ENCODE measurements around the gene REV1. TPM values are rescaled to one million over a fixed set of nuclear protein-coding genes. Genes with fewer than 3 reads are reported as not detected.
A peak's percentile ranks its signal among the peaks of the same experiment; 100 is the strongest.

The REV1 gene
- total and polyA plus RNA-seq, 9 of the 15 experiments (the other 6 are each of a cell fraction or from before 2014, with no cell fraction given), result 12.8 to 54.4 (median 29.6) TPM

GRCh38 chr2:99485411-99485810, 4.4 kb downstream of the REV1 start (continued):
- TF ChIP-seq MLLT1 (IDR thresholded peaks at IDR 0.05) (no peak), PHB2 (IDR thresholded peaks at IDR 0.05; ENCODE audit: low read depth) (no peak), CCNT2 (IDR thresholded peaks at IDR 0.05; ENCODE audit: borderline replicate concordance, extremely low read depth, insufficient read length, low read depth, low read length) (no peak), TCF7L2 (IDR thresholded peaks at IDR 0.05; ENCODE audit: low read depth, low read length) (peak; percentile 58; the same call in 1 of the 2 replicates), NFXL1 (CRISPR knock-in tag; IDR thresholded peaks at IDR 0.05) (no peak), ZSCAN29 (IDR thresholded peaks at IDR 0.05) (no peak), SIN3A (IDR thresholded peaks at IDR 0.05; ENCODE audit: borderline replicate concordance in 2 of 2, control insufficient read depth in 1 of 2, low read depth in 2 of 2, low read length in 2 of 2) (no peak), PML (IDR thresholded peaks at IDR 0.05; ENCODE audit: low read length) (no peak), RBM39 (optimal IDR thresholded peaks at IDR 0.05; ENCODE audit: low read depth, low read length) (no peak), FOXM1 (IDR thresholded peaks at IDR 0.05; ENCODE audit: low read depth) (no peak), FOXM1 (CRISPR knock-in tag; IDR thresholded peaks at IDR 0.05; ENCODE audit: low read depth) (no peak), KDM2B (CRISPR knock-in tag; IDR thresholded peaks at IDR 0.05) (no peak), ZBTB9 (CRISPR knock-in tag; IDR thresholded peaks at IDR 0.05) (no peak), HEY1 (CRISPR knock-in tag; IDR thresholded peaks at IDR 0.05; ENCODE audit: borderline replicate concordance) (no peak), RUNX1 (IDR thresholded peaks at IDR 0.05; ENCODE audit: low read depth) (no peak), ILF3 (IDR thresholded peaks at IDR 0.05; ENCODE audit: borderline replicate concordance) (no peak), ETV6 (IDR thresholded peaks at IDR 0.05; ENCODE audit: borderline replicate concordance in 1 of 2, low read depth in 2 of 2, low read length in 1 of 2) (no peak), ETV6 (CRISPR knock-in tag; IDR thresholded peaks at IDR 0.05; ENCODE audit: borderline replicate concordance) (no peak), CAMTA2 (CRISPR knock-in tag; conservative IDR thresholded peaks at IDR 0.05) (no peak), KDM4B (IDR thresholded peaks at IDR 0.05; ENCODE audit: borderline replicate concordance in 2 of 2, low read depth in 1 of 2) (no peak), TFAP4 (CRISPR knock-in tag; IDR thresholded peaks at IDR 0.05; ENCODE audit: borderline replicate concordance) (peak; percentile 27; the same call in 1 of the 2 replicates), LEF1 (IDR thresholded peaks at IDR 0.05) (peak; percentile 99), CBX8 (IDR thresholded peaks at IDR 0.05; ENCODE audit: borderline replicate concordance, extremely low read depth, low read depth, low read length, poor library complexity, severe bottlenecking) (no peak), ZNF184 (CRISPR knock-in tag; IDR thresholded peaks at IDR 0.05) (no peak), KAT8 (IDR thresholded peaks at IDR 0.05; ENCODE audit: low read depth) (no peak), GABPB1 (CRISPR knock-in tag; IDR thresholded peaks at IDR 0.05) (no peak)
